T-helper 1 cell treated with Interleukin-12 subunit alpha and Interleukin-12 subunit beta and Interleukin-4 antibody, amounts not matched to agents 30 μg/mL and 1 μg/mL, for 36 hours (primary cell): Measurements from ENCODE around the gene TBC1D22B.

ENCODE experiments used
- H3K27ac Mint-ChIP-seq: one replicate; pipeline ENCODE4 v1.8.0; 2021; ENCODE audit warnings: mild to moderate bottlenecking, mixed read lengths
- H3K27me3 Mint-ChIP-seq: one replicate; pipeline ENCODE4 v1.8.0; 2021; ENCODE audit warnings: low read depth, mixed read lengths
- H3K36me3 Mint-ChIP-seq: one replicate; pipeline ENCODE4 v1.8.0; 2021; ENCODE audit warnings: low read depth, mixed read lengths
- H3K4me1 Mint-ChIP-seq: one replicate; pipeline ENCODE4 v1.8.0; 2021; ENCODE audit warnings: low read depth, mixed read lengths
- H3K4me3 Mint-ChIP-seq: one replicate; pipeline ENCODE4 v1.8.0; 2021; ENCODE audit warnings: mild to moderate bottlenecking, moderate library complexity, mixed read lengths
- H3K9me3 Mint-ChIP-seq: one replicate; pipeline ENCODE4 v1.8.0; 2021; ENCODE audit warnings: mixed read lengths

The TBC1D22B gene

DNA sequence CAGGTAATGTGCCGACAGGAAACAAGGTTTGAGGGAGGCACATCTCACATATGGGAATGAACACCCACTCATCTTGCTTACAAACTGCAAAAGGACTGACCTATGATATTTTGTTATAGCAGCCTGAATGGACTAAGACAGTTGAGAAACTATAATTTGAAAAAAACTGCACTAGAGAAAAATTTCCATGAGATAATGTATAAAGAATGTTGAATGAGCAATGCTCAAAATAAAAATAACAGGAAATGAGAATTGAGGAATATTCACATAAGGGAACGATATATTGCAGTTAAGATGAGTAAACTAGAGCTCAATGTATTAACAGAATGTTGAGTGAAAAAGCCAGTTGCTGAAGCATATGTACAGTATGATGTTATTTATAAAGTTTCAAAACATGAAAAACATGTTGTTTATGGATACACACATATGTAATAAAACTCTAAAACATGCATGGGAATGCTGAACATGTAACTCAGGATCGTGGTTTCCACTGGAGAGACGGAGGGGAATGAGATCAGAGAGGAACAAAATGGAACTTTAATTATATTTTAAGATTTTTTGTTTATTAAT is 6.3 kb upstream of the TBC1D22B start:
- H3K4me1 Mint-ChIP-seq, result peaks cover 22% of the 10 kb centered on the region
- no peak overlapping the region for H3K27ac Mint-ChIP-seq
- peaks cover 3% of the 10 kb centered on the region for H3K9me3 Mint-ChIP-seq
- H3K4me3 Mint-ChIP-seq, result no peak overlapping the region
- peaks cover 5% of the 10 kb centered on the region for H3K36me3 Mint-ChIP-seq
- H3K27me3 Mint-ChIP-seq, result no peaks in the 10 kb centered on the region

DNA sequence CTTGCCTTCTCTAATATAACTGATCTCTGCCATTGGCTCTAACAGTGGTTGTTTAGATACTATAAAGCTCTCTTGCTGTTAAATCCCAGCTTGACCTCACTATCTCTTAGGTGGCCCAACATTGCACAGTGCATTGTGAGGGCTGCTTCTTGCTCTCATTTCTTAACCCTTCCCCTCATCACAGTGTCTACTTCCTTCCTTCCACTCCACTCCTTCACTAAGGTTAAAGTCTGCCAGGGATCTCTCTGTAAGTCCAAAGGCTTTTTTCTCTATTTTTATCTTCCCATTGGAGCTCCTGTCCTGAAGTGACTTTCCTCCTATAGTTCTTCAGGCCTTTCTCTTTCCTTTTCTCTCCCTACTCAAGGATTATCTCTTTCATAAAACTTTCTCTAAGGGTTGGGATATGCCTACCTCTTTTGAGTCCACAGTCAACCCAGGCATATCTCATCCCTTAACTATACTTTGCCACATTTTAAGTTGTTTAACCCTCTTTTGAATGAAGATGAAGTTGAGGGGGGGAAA is 4.0 kb upstream of the TBC1D22B start:
- Mint-ChIP-seq H3K9me3 (no peaks in the 10 kb centered on the region), H3K27ac (no peak overlapping the region), H3K36me3 (peaks cover 5% of the 10 kb centered on the region), H3K4me3 (no peak overlapping the region), H3K4me1 (peaks cover 33% of the 10 kb centered on the region), H3K27me3 (no peaks in the 10 kb centered on the region)

DNA sequence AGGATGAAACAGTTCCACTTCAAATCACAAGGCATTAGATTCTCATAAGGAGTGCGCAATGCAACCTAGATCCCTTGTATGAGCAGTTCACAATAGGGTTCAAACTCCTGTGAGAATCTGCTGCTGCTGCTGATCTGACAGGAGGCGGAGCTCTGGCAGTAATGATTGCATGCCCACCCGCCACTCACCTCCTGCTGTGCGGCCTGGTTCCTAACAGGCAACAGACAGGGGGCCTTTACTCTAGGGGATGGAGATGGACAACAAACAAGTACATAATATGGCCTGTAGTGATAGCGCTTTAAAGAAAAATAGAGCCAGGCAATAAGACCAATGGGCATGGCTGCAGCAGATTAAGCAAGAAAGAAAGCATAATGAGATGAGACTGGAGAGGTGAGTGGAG is 2.7 kb upstream of the TBC1D22B start:
- Mint-ChIP-seq H3K27me3 (no peaks in the 10 kb centered on the region), H3K36me3 (peaks cover 5% of the 10 kb centered on the region), H3K4me1 (peaks cover 41% of the 10 kb centered on the region), H3K4me3 (no peak overlapping the region), H3K9me3 (no peaks in the 10 kb centered on the region), H3K27ac (no peak overlapping the region)

DNA sequence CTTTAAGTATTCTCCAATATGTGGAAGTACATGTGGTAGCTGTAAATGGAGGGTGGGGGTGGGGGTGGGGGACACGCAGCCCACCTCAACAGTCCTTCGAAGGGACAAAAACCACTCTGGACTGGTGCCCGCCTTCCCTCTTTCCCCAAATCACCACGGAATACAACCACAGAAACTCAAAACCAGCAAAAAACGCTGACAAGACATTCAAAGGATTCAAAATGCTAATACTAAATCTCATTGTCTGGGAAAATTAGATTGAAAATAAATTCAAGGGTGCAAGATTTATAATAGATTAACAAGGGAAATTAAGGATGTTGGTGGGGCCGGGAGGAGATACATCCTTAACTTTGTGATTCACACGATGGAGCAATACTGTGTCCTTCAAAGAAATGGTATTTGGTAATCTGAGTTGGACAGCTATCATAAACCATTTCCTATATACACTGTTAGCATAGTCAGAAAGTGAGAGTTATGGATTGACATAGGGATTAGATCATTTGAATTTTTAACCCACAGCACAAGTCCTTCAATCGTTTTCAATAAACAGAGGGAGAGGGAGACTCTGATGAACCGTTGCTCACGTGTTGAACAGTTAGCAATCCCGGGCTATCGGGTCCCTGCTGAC is 766 bp upstream of the TBC1D22B start:
- Mint-ChIP-seq H3K27me3 (no peaks in the 10 kb centered on the region), H3K4me1 (peaks cover 50% of the 10 kb centered on the region), H3K9me3 (no peaks in the 10 kb centered on the region), H3K27ac (no peak overlapping the region), H3K36me3 (peaks cover 10% of the 10 kb centered on the region), H3K4me3 (peak overlapping the region; percentile 55)

- Mint-ChIP-seq H3K4me3 (peak overlapping the region; percentile 92), H3K27ac (peak overlapping the region; percentile 91), H3K4me1 (peaks cover 51% of the 10 kb centered on the region), H3K27me3 (no peaks in the 10 kb centered on the region), H3K9me3 (no peaks in the 10 kb centered on the region), H3K36me3 (peaks cover 10% of the 10 kb centered on the region)
Observed at GRCh38 chr6:37257320-37257633, 295 bp upstream of the TBC1D22B start.

DNA sequence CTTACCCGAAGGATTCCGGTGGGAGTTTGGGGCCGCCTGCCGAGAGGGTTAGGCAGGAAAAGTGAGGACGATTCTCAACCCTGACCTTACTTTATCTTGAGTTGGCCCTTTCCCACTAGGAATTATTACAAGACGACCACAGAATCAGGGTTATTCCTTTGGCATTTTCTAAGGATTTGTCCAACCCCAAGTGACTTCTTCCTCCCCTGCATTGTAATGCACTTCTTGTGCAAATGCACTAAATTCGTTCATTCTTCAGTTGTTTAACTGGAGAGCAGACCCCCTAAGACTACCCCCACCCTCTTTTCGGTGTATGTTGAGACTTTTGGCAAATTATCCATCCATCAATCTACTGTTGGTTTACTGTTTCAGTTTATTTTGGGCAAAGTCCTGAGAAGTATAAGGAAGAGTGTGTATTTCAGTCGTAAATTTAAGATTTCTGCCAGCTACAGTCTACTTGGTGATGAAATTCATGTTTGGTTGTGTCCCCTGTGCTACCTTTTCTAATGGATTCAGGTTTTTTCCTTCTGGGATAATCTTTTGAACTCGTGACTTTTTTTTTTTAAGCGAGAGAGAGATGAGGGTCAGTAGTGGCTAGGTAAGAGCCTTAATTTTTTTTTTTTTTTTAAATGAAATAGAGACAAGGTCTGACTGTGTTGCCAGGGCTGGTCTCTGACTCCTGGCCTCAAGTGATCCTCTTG is 983 bp downstream of the TBC1D22B start:
- Mint-ChIP-seq H3K27me3 (no peaks in the 10 kb centered on the region), H3K4me1 (peaks cover 58% of the 10 kb centered on the region), H3K4me3 (peak overlapping the region; percentile 92), H3K9me3 (no peaks in the 10 kb centered on the region), H3K36me3 (peaks cover 20% of the 10 kb centered on the region), H3K27ac (peak overlapping the region; percentile 91)

DNA sequence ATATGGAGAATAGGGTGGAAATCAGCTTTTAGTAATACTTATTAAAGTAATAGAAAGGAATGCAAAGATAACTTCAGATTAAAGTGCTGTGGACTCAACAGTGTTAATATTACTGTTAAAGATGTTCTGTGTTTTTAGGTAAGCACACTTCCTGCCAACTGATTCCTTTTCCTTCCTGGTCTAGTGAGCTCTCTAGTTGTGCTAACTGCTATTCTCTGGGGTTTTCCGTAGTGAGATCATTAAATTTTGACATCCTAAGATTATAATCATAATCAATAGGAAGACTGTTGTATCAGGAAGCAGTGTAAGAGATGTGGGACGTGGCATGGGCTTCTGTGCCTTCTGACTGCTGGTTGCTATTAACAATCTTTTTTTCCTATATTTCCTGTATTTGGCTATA is 1.6 kb downstream of the TBC1D22B start:
- H3K4me1 Mint-ChIP-seq, result peaks cover 57% of the 10 kb centered on the region
- no peaks in the 10 kb centered on the region for H3K27me3 Mint-ChIP-seq
- H3K27ac Mint-ChIP-seq, result peak overlapping the region; percentile 91
- no peaks in the 10 kb centered on the region for H3K9me3 Mint-ChIP-seq
- peaks cover 22% of the 10 kb centered on the region for H3K36me3 Mint-ChIP-seq
- peak overlapping the region; percentile 92 for H3K4me3 Mint-ChIP-seq

GRCh38 chr6:37260040-37260439 is 2.5 kb downstream of the TBC1D22B start:
- Mint-ChIP-seq H3K27me3 (no peaks in the 10 kb centered on the region), H3K27ac (peak overlapping the region; percentile 91), H3K4me3 (peak overlapping the region; percentile 92), H3K9me3 (no peaks in the 10 kb centered on the region), H3K36me3 (peaks cover 27% of the 10 kb centered on the region), H3K4me1 (peaks cover 58% of the 10 kb centered on the region)

GRCh38 chr6:37260444-37260843 is 2.9 kb downstream of the TBC1D22B start:
- Mint-ChIP-seq H3K4me1 (peaks cover 61% of the 10 kb centered on the region), H3K4me3 (peak overlapping the region; percentile 50), H3K27ac (peak overlapping the region; percentile 82), H3K9me3 (no peaks in the 10 kb centered on the region), H3K36me3 (peaks cover 29% of the 10 kb centered on the region), H3K27me3 (no peaks in the 10 kb centered on the region)

GRCh38 chr6:37261198-37261597 is 3.6 kb downstream of the TBC1D22B start:
- Mint-ChIP-seq H3K27me3 (no peaks in the 10 kb centered on the region), H3K4me1 (peaks cover 62% of the 10 kb centered on the region), H3K9me3 (no peaks in the 10 kb centered on the region), H3K27ac (peak overlapping the region; percentile 82), H3K4me3 (no peak overlapping the region), H3K36me3 (peaks cover 28% of the 10 kb centered on the region)

DNA sequence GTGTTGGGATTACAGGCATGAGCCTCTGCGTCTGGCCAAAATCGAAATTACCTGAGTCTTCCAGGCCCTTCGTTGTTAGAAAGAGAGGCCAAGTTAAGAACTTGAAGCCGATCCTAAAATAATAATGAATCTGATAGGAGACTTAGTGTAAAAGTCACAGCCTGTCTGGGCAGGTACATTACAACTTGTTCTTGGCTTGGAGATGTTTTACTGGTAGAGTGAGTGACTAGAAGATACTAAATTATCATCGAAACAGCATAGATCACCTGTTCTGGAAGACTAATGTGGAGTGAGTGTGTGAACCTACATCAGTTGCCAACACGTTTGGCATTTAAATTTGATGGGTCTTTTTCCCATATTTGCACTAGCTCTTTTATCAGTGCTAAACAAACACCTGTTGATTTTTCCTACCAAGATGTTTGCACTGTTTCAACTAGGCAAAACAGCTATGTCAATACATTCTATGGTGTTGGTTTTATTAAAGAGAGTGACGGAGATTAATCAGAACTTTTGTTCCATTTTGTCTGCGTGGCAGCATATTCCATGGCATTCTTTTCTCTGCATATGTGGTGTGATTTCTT is 5.0 kb downstream of the TBC1D22B start:
- Mint-ChIP-seq H3K27me3 (no peaks in the 10 kb centered on the region), H3K4me1 (peaks cover 53% of the 10 kb centered on the region), H3K9me3 (no peaks in the 10 kb centered on the region), H3K27ac (peak overlapping the region; percentile 27), H3K36me3 (peaks cover 28% of the 10 kb centered on the region), H3K4me3 (no peak overlapping the region)

GRCh38 chr6:37265001-37265400 is 7.4 kb downstream of the TBC1D22B start:
- peaks cover 44% of the 10 kb centered on the region for H3K36me3 Mint-ChIP-seq
- H3K4me3 Mint-ChIP-seq, result no peak overlapping the region
- no peak overlapping the region for H3K27ac Mint-ChIP-seq

DNA sequence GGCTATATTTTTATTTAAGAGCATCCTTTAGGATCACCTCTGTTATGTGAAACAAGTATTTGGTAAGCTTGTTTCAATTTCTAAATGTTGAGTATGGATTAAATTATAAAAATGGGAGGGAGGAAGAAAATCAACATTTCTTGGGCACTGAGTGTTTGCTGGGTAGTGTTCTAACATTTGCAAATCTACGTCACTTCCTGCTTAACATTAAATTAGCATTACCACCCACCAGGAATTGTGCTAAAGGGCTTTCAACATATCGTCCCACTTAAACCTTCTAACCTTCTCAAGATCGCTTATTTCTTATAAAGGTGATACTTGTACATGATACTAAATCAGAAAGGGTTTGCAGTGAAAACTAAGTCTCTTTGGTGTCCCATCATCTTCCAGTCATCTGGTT is 8.3 kb downstream of the TBC1D22B start:
- H3K27me3 Mint-ChIP-seq, result no peaks in the 10 kb centered on the region
- peaks cover 50% of the 10 kb centered on the region for H3K4me1 Mint-ChIP-seq
- H3K27ac Mint-ChIP-seq, result no peak overlapping the region
- peaks cover 44% of the 10 kb centered on the region for H3K36me3 Mint-ChIP-seq
- H3K9me3 Mint-ChIP-seq, result no peaks in the 10 kb centered on the region
- H3K4me3 Mint-ChIP-seq, result no peak overlapping the region

More at GRCh38 chr6:37265001-37265400, 7.4 kb downstream of the TBC1D22B start:
- Mint-ChIP-seq H3K9me3 (no peaks in the 10 kb centered on the region), H3K27me3 (no peaks in the 10 kb centered on the region), H3K4me1 (peaks cover 53% of the 10 kb centered on the region)

GRCh38 chr6:37269105-37269504 is 11.5 kb downstream of the TBC1D22B start:
- H3K9me3 Mint-ChIP-seq, result no peaks in the 10 kb centered on the region
- H3K36me3 Mint-ChIP-seq, result peaks cover 31% of the 10 kb centered on the region
- peaks cover 51% of the 10 kb centered on the region for H3K4me1 Mint-ChIP-seq
- no peak overlapping the region for H3K4me3 Mint-ChIP-seq
- H3K27me3 Mint-ChIP-seq, result no peaks in the 10 kb centered on the region
- H3K27ac Mint-ChIP-seq, result no peak overlapping the region
